ENCODE data around the gene ZNF653.
A peak's percentile ranks its signal among the peaks of the same experiment; 100 is the strongest.

ZNF653 gene

DNA sequence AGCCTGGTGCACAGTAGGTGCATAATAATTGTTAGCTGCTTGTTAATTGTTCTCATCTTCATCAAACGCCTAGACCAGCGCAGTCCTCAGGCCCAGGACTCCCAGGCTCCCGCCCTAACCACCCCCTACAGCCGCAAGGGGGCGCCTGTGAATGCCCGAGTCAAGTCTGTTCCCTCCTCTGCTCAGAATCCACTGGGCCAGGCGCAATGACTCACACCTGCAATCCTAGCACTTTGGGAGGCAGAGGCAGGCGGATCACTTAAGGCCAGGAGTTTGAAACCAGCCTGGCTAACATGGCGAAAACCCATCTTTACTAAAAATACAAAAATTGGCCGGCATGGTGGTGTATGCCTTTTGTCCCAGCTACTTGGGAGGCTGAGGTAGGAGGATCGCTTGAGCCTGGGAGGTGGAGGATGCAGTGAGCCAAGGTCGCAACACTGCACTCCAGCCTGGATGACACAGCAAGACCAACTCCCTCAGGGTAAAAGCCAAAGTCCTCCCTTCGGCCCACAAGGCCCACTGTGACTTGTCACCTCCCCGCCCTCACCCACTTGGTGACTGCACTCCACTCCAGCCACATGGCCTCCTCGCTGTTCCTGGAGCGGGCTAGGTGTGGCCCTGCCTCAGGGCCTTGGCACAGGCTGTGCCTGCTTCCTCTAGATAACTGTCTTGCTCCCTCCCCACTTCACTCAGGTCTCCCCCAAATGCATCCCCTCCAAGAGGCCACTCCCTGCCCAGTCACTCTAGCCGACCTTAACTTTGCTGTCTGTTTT lies 9.1 kb downstream of the ZNF653 start:
- no peak overlapping the region for H3K4ac ChIP-seq (ENCODE audit: low read depth in 1 of 2, low read length in 2 of 2)

DNA sequence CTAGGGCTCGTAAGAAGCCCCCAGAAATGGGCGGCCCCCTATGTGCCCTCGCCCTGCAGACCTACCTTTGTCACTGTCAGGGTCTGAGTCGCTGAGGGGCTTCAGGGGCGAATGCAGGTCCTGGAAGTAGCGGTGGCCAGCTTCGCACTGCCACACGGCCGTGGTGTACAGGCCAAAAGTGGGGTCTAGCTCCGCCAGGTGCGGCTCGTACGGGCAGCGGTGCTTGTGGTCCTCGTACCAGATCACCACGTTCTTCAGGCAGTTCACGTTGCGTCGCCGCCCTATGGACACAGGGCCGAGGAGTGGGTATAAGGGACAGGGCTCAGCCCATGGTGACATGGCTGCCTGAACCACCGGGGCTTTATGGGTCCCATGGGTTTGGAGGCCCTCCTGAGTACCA lies 9.8 kb downstream of the ZNF653 start:
- peaks cover 11 to 62% of the 10 kb centered on the region in 2 experiments for H3K36me3 ChIP-seq (ENCODE audit: control insufficient read depth in 1 of 2, insufficient read depth in 2 of 2, low read depth in 1 of 2, low read length in 2 of 2)
- no peak overlapping the region for H4K8ac ChIP-seq (ENCODE audit: low read length)
- no peak overlapping the region for H3K4me3 ChIP-seq (ENCODE audit: insufficient read depth in 1 of 2, low read depth in 1 of 2, low read length in 2 of 2)
- H2BK12ac ChIP-seq (ENCODE audit: low read length in 2 of 2), result no peak overlapping the region
- no peak overlapping the region for H3K14ac ChIP-seq (ENCODE audit: low read length in 2 of 2)
- H2BK15ac ChIP-seq (ENCODE audit: low read depth, poor library complexity, severe bottlenecking), result no peak overlapping the region
- no peak overlapping the region for H3K4ac ChIP-seq (ENCODE audit: low read depth in 1 of 2, low read length in 2 of 2)
- H3K4me1 ChIP-seq (ENCODE audit: control insufficient read depth, insufficient read depth, low read depth, low read length), result peaks cover 5% of the 10 kb centered on the region
- no peak overlapping the region for H3K9ac ChIP-seq (ENCODE audit: low read length)
- no peak overlapping the region for H2BK5ac ChIP-seq (ENCODE audit: low read depth, low read length, poor library complexity, severe bottlenecking)
- peak overlapping the region; percentile 47 for H4K91ac ChIP-seq (ENCODE audit: low read length)
- no peaks in the 10 kb centered on the region for H3K9me3 ChIP-seq (ENCODE audit: control insufficient read depth, low read length)
- no peak overlapping the region for H3K27ac ChIP-seq (ENCODE audit: low read length, poor library complexity, severe bottlenecking)
- H3K4me2 ChIP-seq (ENCODE audit: low read length, poor library complexity, severe bottlenecking), result no peak overlapping the region
- DNase-seq, result no peak
- WGBS, result 95% methylated on average over 22 of the region's 22 CpGs
- H3K23ac ChIP-seq (ENCODE audit: low read length in 2 of 2), result no peak overlapping the region
- H2BK120ac ChIP-seq (ENCODE audit: low read depth, low read length), result no peak overlapping the region
- peaks cover 16% of the 10 kb centered on the region for H3K79me1 ChIP-seq (replicated peaks; ENCODE audit: low read length, poor library complexity, severe bottlenecking)
- no peak overlapping the region for H3K18ac ChIP-seq (ENCODE audit: low read depth in 1 of 2, low read length in 2 of 2)
- no peak overlapping the region for H2AK5ac ChIP-seq (ENCODE audit: low read length, severe bottlenecking)
- H3K27me3 ChIP-seq (ENCODE audit: control insufficient read depth in 1 of 2, insufficient read depth in 1 of 2, low read length in 2 of 2), result no peaks in the 10 kb centered on the region
- H2AFZ ChIP-seq (ENCODE audit: low read depth, low read length), result no peak overlapping the region

More for the DNA sequence above, 9.1 kb downstream of the ZNF653 start:
- no peak overlapping the region for H2BK5ac ChIP-seq (ENCODE audit: low read depth, low read length, poor library complexity, severe bottlenecking)
- DNase-seq, result peak; percentile 84
- no peak overlapping the region for H2BK15ac ChIP-seq (ENCODE audit: low read depth, poor library complexity, severe bottlenecking)
- H3K4me1 ChIP-seq (ENCODE audit: control insufficient read depth, insufficient read depth, low read depth, low read length), result peaks cover 5% of the 10 kb centered on the region
- no peak overlapping the region for H4K8ac ChIP-seq (ENCODE audit: low read length)
- no peak overlapping the region for H3K27ac ChIP-seq (ENCODE audit: low read length, poor library complexity, severe bottlenecking)
- no peaks in the 10 kb centered on the region for H3K27me3 ChIP-seq (ENCODE audit: control insufficient read depth in 1 of 2, insufficient read depth in 1 of 2, low read length in 2 of 2)
- H2BK120ac ChIP-seq (ENCODE audit: low read depth, low read length), result no peak overlapping the region
- peaks cover 21% of the 10 kb centered on the region for H3K79me1 ChIP-seq (replicated peaks; ENCODE audit: low read length, poor library complexity, severe bottlenecking)
- H2AK5ac ChIP-seq (ENCODE audit: low read length, severe bottlenecking), result no peak overlapping the region
- H2AFZ ChIP-seq (ENCODE audit: low read depth, low read length), result no peak overlapping the region
- WGBS, result 58% methylated on average over 15 of the region's 17 CpGs
- H3K14ac ChIP-seq (ENCODE audit: low read length in 2 of 2), result peak overlapping the region in 1 of 2 experiments; percentile 76
- no peak overlapping the region for H2BK12ac ChIP-seq (ENCODE audit: low read length in 2 of 2)
- no peak overlapping the region for H3K9ac ChIP-seq (ENCODE audit: low read length)
- H3K18ac ChIP-seq (ENCODE audit: low read depth in 1 of 2, low read length in 2 of 2), result no peak overlapping the region
- H3K23ac ChIP-seq (ENCODE audit: low read length in 2 of 2), result no peak overlapping the region
- no peak overlapping the region for H3K4me2 ChIP-seq (ENCODE audit: low read length, poor library complexity, severe bottlenecking)
- H3K9me3 ChIP-seq (ENCODE audit: control insufficient read depth, low read length), result no peaks in the 10 kb centered on the region
- peaks cover 11 to 61% of the 10 kb centered on the region in 2 experiments for H3K36me3 ChIP-seq (ENCODE audit: control insufficient read depth in 1 of 2, insufficient read depth in 2 of 2, low read depth in 1 of 2, low read length in 2 of 2)
- H3K4me3 ChIP-seq (ENCODE audit: insufficient read depth in 1 of 2, low read depth in 1 of 2, low read length in 2 of 2), result no peak overlapping the region
- no peak overlapping the region for H4K91ac ChIP-seq (ENCODE audit: low read length)

DNA sequence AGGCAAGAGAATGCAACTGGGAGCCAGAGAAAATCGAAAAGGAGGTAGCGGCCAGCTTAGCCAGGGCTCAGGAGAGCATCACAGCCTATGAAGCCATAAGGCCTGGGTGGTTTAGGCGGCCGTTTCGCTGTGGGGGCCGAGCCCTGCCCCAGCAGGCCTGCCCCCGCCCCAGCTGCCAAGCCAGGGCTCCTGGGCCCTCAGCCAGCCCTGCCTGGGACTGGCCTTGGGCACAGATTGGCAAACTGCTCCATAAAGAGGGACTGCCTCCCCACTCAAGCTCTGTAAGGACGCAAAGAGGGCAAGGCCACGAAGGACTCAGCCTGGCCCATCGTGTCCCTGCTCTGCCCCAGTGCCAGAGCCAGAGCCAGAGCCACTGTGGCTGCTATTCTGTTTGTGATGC lies 10.2 kb downstream of the ZNF653 start:
- Histone ChIP-seq H3K14ac (ENCODE audit: low read length in 2 of 2) (no peak overlapping the region), H3K9me3 (ENCODE audit: control insufficient read depth, low read length) (no peaks in the 10 kb centered on the region), H3K27me3 (ENCODE audit: control insufficient read depth in 1 of 2, insufficient read depth in 1 of 2, low read length in 2 of 2) (no peaks in the 10 kb centered on the region), H2BK12ac (ENCODE audit: low read length in 2 of 2) (no peak overlapping the region), H2BK120ac (ENCODE audit: low read depth, low read length) (no peak overlapping the region), H3K23ac (ENCODE audit: low read length in 2 of 2) (no peak overlapping the region), H3K4me1 (ENCODE audit: control insufficient read depth, insufficient read depth, low read depth, low read length) (peaks cover 5% of the 10 kb centered on the region), H3K4ac (ENCODE audit: low read depth in 1 of 2, low read length in 2 of 2) (no peak overlapping the region), H4K91ac (ENCODE audit: low read length) (no peak overlapping the region), H3K18ac (ENCODE audit: low read depth in 1 of 2, low read length in 2 of 2) (no peak overlapping the region), H3K36me3 (ENCODE audit: control insufficient read depth in 1 of 2, insufficient read depth in 2 of 2, low read depth in 1 of 2, low read length in 2 of 2) (peaks cover 11 to 63% of the 10 kb centered on the region in 2 experiments), H2BK15ac (ENCODE audit: low read depth, poor library complexity, severe bottlenecking) (no peak overlapping the region), H3K4me3 (ENCODE audit: insufficient read depth in 1 of 2, low read depth in 1 of 2, low read length in 2 of 2) (no peak overlapping the region), H2AK5ac (ENCODE audit: low read length, severe bottlenecking) (no peak overlapping the region), H3K79me1 (replicated peaks; ENCODE audit: low read length, poor library complexity, severe bottlenecking) (peaks cover 13% of the 10 kb centered on the region), H3K27ac (ENCODE audit: low read length, poor library complexity, severe bottlenecking) (no peak overlapping the region), H2AFZ (ENCODE audit: low read depth, low read length) (no peak overlapping the region), H4K8ac (ENCODE audit: low read length) (no peak overlapping the region), H3K4me2 (ENCODE audit: low read length, poor library complexity, severe bottlenecking) (no peak overlapping the region), H2BK5ac (ENCODE audit: low read depth, low read length, poor library complexity, severe bottlenecking) (no peak overlapping the region), H3K9ac (ENCODE audit: low read length) (no peak overlapping the region)
- no peak for DNase-seq
- 94% methylated on average over 10 of the region's 10 CpGs for WGBS

DNA sequence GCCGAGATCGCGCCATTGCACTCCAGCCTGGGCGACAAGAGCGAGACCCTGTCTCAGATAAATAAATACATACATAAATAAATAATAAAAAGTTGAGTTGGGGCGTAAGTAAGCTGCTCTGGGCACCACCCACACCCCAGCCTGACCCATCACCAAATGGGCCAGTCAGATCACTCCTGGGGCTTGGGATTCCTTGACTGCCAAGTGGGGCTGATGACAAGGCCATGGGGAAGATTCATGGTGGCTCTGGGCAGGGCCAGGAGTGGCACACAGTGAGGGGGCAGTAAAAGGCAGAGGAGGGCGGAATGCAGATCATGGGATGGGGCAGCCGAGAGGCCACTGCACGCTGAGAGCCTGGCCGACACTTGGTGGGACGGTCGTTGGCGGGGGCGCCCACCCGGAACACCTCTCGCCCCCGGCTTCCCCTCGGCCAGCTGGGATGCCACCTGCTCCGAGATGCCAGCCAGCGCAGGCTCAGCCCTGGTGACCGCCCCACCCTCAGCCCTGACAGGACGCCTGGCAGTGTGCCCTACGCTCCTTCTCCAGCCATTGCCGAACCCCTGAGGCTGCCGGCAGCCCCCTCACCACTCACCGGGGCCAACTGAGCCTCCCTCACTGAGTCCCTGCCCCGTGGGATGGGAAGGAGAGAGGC lies 10.9 kb downstream of the ZNF653 start:
- H4K8ac ChIP-seq (ENCODE audit: low read length), result no peak overlapping the region
- H3K36me3 ChIP-seq (ENCODE audit: control insufficient read depth in 1 of 2, insufficient read depth in 2 of 2, low read depth in 1 of 2, low read length in 2 of 2), result peaks cover 11 to 68% of the 10 kb centered on the region in 2 experiments
- H3K4me3 ChIP-seq (ENCODE audit: insufficient read depth in 1 of 2, low read depth in 1 of 2, low read length in 2 of 2), result no peak overlapping the region
- H2BK5ac ChIP-seq (ENCODE audit: low read depth, low read length, poor library complexity, severe bottlenecking), result no peak overlapping the region
- WGBS, result 96% methylated on average over 21 of the region's 27 CpGs
- H3K14ac ChIP-seq (ENCODE audit: low read length in 2 of 2), result no peak overlapping the region
- H3K79me1 ChIP-seq (replicated peaks; ENCODE audit: low read length, poor library complexity, severe bottlenecking), result peaks cover 11% of the 10 kb centered on the region
- no peak overlapping the region for H3K9ac ChIP-seq (ENCODE audit: low read length)
- H3K23ac ChIP-seq (ENCODE audit: low read length in 2 of 2), result no peak overlapping the region
- no peak overlapping the region for H2BK120ac ChIP-seq (ENCODE audit: low read depth, low read length)
- H3K9me3 ChIP-seq (ENCODE audit: control insufficient read depth, low read length), result no peaks in the 10 kb centered on the region
- peaks cover 5% of the 10 kb centered on the region for H3K4me1 ChIP-seq (ENCODE audit: control insufficient read depth, insufficient read depth, low read depth, low read length)
- no peak overlapping the region for H2AK5ac ChIP-seq (ENCODE audit: low read length, severe bottlenecking)
- no peak overlapping the region for H3K18ac ChIP-seq (ENCODE audit: low read depth in 1 of 2, low read length in 2 of 2)
- no peak overlapping the region for H2BK12ac ChIP-seq (ENCODE audit: low read length in 2 of 2)
- no peak overlapping the region for H2AFZ ChIP-seq (ENCODE audit: low read depth, low read length)
- no peak overlapping the region for H2BK15ac ChIP-seq (ENCODE audit: low read depth, poor library complexity, severe bottlenecking)
- no peak overlapping the region for H3K4ac ChIP-seq (ENCODE audit: low read depth in 1 of 2, low read length in 2 of 2)
- no peak overlapping the region for H3K27ac ChIP-seq (ENCODE audit: low read length, poor library complexity, severe bottlenecking)
- H3K27me3 ChIP-seq (ENCODE audit: control insufficient read depth in 1 of 2, insufficient read depth in 1 of 2, low read length in 2 of 2), result no peaks in the 10 kb centered on the region
- no peak overlapping the region for H4K91ac ChIP-seq (ENCODE audit: low read length)
- DNase-seq, result no peak
- no peak overlapping the region for H3K4me2 ChIP-seq (ENCODE audit: low read length, poor library complexity, severe bottlenecking)
